ENCODE measurements around the gene BORCS8. TPM values are rescaled to one million over a fixed set of nuclear protein-coding genes. Genes with fewer than 3 reads are reported as not detected.

BORCS8 gene
- polyA plus RNA-seq, 1 of the 3 experiments (the other 2 are of a cell fraction), result 36.4 TPM

GRCh38 chr19:19170873-19171672 is 20.9 kb downstream of the BORCS8 start:
- H2AFZ ChIP-seq (ENCODE audit: low read depth), result no peak overlapping the region
- no peak for DNase-seq
- H3K9me2 ChIP-seq, result no peaks in the 10 kb centered on the region
- H3K4me1 ChIP-seq (ENCODE audit: control insufficient read depth in 1 of 2, insufficient read depth in 2 of 2, low read depth in 1 of 2, low read length in 1 of 2), result peaks cover 0 to 2% of the 10 kb centered on the region in 2 experiments; a peak in 2 of 4 replicates
- no peak overlapping the region for H3K4me2 ChIP-seq
- no peaks in the 10 kb centered on the region for H3F3A ChIP-seq (replicated peaks; ENCODE audit: insufficient read depth)
- CTCF ChIA-PET, result interaction anchor here (1.6 to 10.6 kb wide), 2 partner anchors 23 to 171 kb away, joined by 8 to 99 read pairs; no protein-coding TSS in a partner anchor
- POLR2A ChIA-PET, result no interaction called here
- H3K79me2 ChIP-seq (ENCODE audit: insufficient read depth), result no peaks in the 10 kb centered on the region
- no peaks in the 10 kb centered on the region for H4K20me1 ChIP-seq (ENCODE audit: insufficient read depth)
- no peak overlapping the region for H3K27ac ChIP-seq (ENCODE audit: low read depth in 2 of 2, low read length in 1 of 2)
- TF ChIP-seq MAX (IDR thresholded peaks at IDR 0.05; ENCODE audit: low read depth) (no peak), EP300 (IDR thresholded peaks at IDR 0.05; ENCODE audit: borderline replicate concordance in 1 of 2, low read depth in 1 of 2, low read length in 1 of 2) (no peak), NFIC (IDR thresholded peaks at IDR 0.05; ENCODE audit: borderline replicate concordance) (no peak), MXI1 (IDR thresholded peaks at IDR 0.05; ENCODE audit: low read depth, low read length) (no peak), ZBTB33 (IDR thresholded peaks at IDR 0.05; ENCODE audit: borderline replicate concordance, low read depth) (no peak), CTCF (IDR thresholded peaks at IDR 0.05) (no peak), RXRA (IDR thresholded peaks at IDR 0.05; ENCODE audit: borderline replicate concordance, low read depth) (no peak), TEAD4 (IDR thresholded peaks at IDR 0.05; ENCODE audit: borderline replicate concordance, insufficient read depth) (no peak), EZH2phosphoT487 (IDR thresholded peaks at IDR 0.05; ENCODE audit: borderline replicate concordance, low read depth) (no peak), GABPA (IDR thresholded peaks at IDR 0.05; ENCODE audit: low read depth) (no peak), CHD2 (IDR thresholded peaks at IDR 0.05; ENCODE audit: low read length, partially characterized antibody) (no peak), RCOR1 (IDR thresholded peaks at IDR 0.05; ENCODE audit: low read length) (no peak)
- H3K36me3 ChIP-seq (replicated peaks in 1 of 2; ENCODE audit: control insufficient read depth in 1 of 2, insufficient read depth in 2 of 2, low read length in 1 of 2), result no peaks in the 10 kb centered on the region
- no peak overlapping the region for H3K4me3 ChIP-seq (ENCODE audit: low read depth in 2 of 2, low read length in 1 of 2)
- WGBS (ENCODE audit: low lambda C conversion rate), result 91% methylated on average over 6 of the region's 6 CpGs
- H3K9ac ChIP-seq, result no peak overlapping the region
- H3K9me3 ChIP-seq, result no peaks in the 10 kb centered on the region
- no peaks in the 10 kb centered on the region for H3K27me3 ChIP-seq (ENCODE audit: insufficient read depth)
